Neural cell (in vitro differentiated cells): ENCODE measurements around the gene GMDS. TPM values are rescaled to one million over a fixed set of nuclear protein-coding genes. Genes with fewer than 3 reads are reported as not detected.

ENCODE experiments used
- H2AFZ ChIP-seq: fragments of 200-600, 300-800 bp; sonication (generic), shearing (Covaris generic); 2 replicates; pipeline ENCODE4 v1.6.0; 2014; ENCODE audit warnings: low read depth, mild to moderate bottlenecking, antibody characterized with exemption, low read length, moderate library complexity
- H3F3A ChIP-seq: fragments of 200-600 bp; shearing (Covaris generic); 2 replicates; pipeline ENCODE4 v1.6.1; 2016; ENCODE audit warnings: mild to moderate bottlenecking, moderate library complexity, mixed read lengths, antibody characterized with exemption, low read length; ENCODE audit not compliant: insufficient read depth, poor library complexity, severe bottlenecking
- H3K27ac ChIP-seq: fragments of 200-600, 300-800 bp; sonication (generic), shearing (Covaris generic); 2 replicates; pipeline ENCODE4 v1.5.1; 2014; ENCODE audit warnings: mild to moderate bottlenecking, low read length, moderate library complexity
- H3K27me3 ChIP-seq: fragments of 300-800, 200-600 bp; sonication (generic), shearing (Covaris generic); 2 replicates; pipeline ENCODE4 v1.6.0; 2014; ENCODE audit warnings: mild to moderate bottlenecking, low read depth, low read length, moderate library complexity; ENCODE audit not compliant: insufficient read depth
- H3K36me3 ChIP-seq: fragments of 300-800, 200-600 bp; sonication (generic), shearing (Covaris generic); 2 replicates; pipeline ENCODE4 v1.5.1; 2014; ENCODE audit warnings: mild to moderate bottlenecking, antibody characterized with exemption, low read length, moderate library complexity; ENCODE audit not compliant: insufficient read depth
- H3K4me2 ChIP-seq: fragments of 300-800, 200-600 bp; sonication (generic), shearing (Covaris generic); 2 replicates; pipeline ENCODE4 v1.6.0; 2014; ENCODE audit warnings: mild to moderate bottlenecking, low read length
- H3K4me3 ChIP-seq: fragments of 300-800, 200-600 bp; sonication (generic), shearing (Covaris generic); 2 replicates; pipeline ENCODE4 v1.5.1; 2014; ENCODE audit warnings: mild to moderate bottlenecking, low read length, moderate library complexity
- H3K79me2 ChIP-seq: fragments of 200-600 bp; shearing (Covaris generic); replicated peaks from 2 replicates; pipeline ENCODE4 v1.6.0; 2014; ENCODE audit warnings: mild to moderate bottlenecking, low read length, moderate library complexity; ENCODE audit not compliant: insufficient read depth
- H3K9ac ChIP-seq: fragments of 300-800, 200-600 bp; sonication (generic), shearing (Covaris generic); 2 replicates; pipeline ENCODE4 v1.6.1; 2016; ENCODE audit warnings: mild to moderate bottlenecking, low read length, mixed read lengths
- H3K9me2 ChIP-seq: fragments of 200-600 bp; shearing (Covaris generic); 2 replicates; pipeline ENCODE4 v1.6.1; 2016; ENCODE audit warnings: mild to moderate bottlenecking, low read length, mixed read lengths; ENCODE audit not compliant: insufficient read depth
- H3K9me3 ChIP-seq: fragments of 200-600, 300-800 bp; sonication (generic), shearing (Covaris generic); 2 replicates; pipeline ENCODE4 v1.6.1; 2016; ENCODE audit warnings: mild to moderate bottlenecking, mixed run types, low read length, moderate library complexity, mixed read lengths
- H4K20me1 ChIP-seq: fragments of 200-600 bp; shearing (Covaris generic); 2 replicates; pipeline ENCODE4 v1.6.1; 2016; ENCODE audit warnings: mild to moderate bottlenecking, mixed run types; ENCODE audit not compliant: insufficient read depth
- CTCF ChIP-seq: fragments of 450-650 bp; IDR thresholded peaks from 2 replicates; pipeline ENCODE4 v1.5.1; 2014; ENCODE audit warnings: antibody characterized with exemption, mild to moderate bottlenecking, moderate library complexity; ENCODE audit not compliant: poor library complexity, severe bottlenecking
- EP300 ChIP-seq: fragments of 450-650 bp; conservative IDR thresholded peaks from 2 replicates; pipeline ENCODE4 v1.6.1; 2014; ENCODE audit warnings: antibody characterized with exemption, mild to moderate bottlenecking, moderate library complexity; ENCODE audit not compliant: poor library complexity, severe bottlenecking
- EZH2 ChIP-seq: fragments of 200-600, 300-800 bp; shearing (Covaris generic), sonication (generic); IDR thresholded peaks from 2 replicates; pipeline ENCODE4 v1.6.1; 2014; ENCODE audit warnings: antibody characterized with exemption, low read length, borderline replicate concordance, mild to moderate bottlenecking; ENCODE audit not compliant: insufficient read depth, poor library complexity, severe bottlenecking
- POLR2AphosphoS5 ChIP-seq: IDR thresholded peaks from 2 replicates; pipeline ENCODE4 v1.6.1; 2012
- RAD21 ChIP-seq: fragments of 450-650 bp; conservative IDR thresholded peaks from 2 replicates; pipeline ENCODE4 v1.6.1; 2014; ENCODE audit warnings: antibody characterized with exemption, mild to moderate bottlenecking, moderate library complexity
- REST ChIP-seq: IDR thresholded peaks from 2 replicates; pipeline ENCODE4 v1.6.1; 2012; ENCODE audit warnings: borderline replicate concordance
- SMC3 ChIP-seq: fragments of 450-650 bp; conservative IDR thresholded peaks from 2 replicates; pipeline ENCODE4 v1.6.1; 2014; ENCODE audit warnings: antibody characterized with exemption, mild to moderate bottlenecking, moderate library complexity; ENCODE audit not compliant: poor library complexity
- TAF1 ChIP-seq: IDR thresholded peaks from 2 replicates; pipeline ENCODE4 v1.6.1; 2012; ENCODE audit warnings: low read depth
- polyA plus RNA-seq: library from polyadenylated mRNA; depleted of rRNA; stranded (reverse); fragments of >200 nt; gene quantifications from 2 replicates; pipeline ENCODE4 v1.2.3, GENCODE V29; 2014

GMDS gene
- polyA plus RNA-seq, 1 donor from 2014 or later = 11.4 TPM

- no peak overlapping the region for H2AFZ ChIP-seq
- no peaks in the 10 kb centered on the region for H3K36me3 ChIP-seq
- H3F3A ChIP-seq = no peaks in the 10 kb centered on the region
- no peak for TF ChIP-seq CTCF
- TF ChIP-seq POLR2AphosphoS5 = peak; percentile 52
- TF ChIP-seq EP300 = peak; percentile 83
- TF ChIP-seq REST = peak; percentile 61
- H3K27ac ChIP-seq = peak overlapping the region; percentile 69
- H3K9ac ChIP-seq = peak overlapping the region; percentile 20
- no peak overlapping the region for H3K4me2 ChIP-seq
- H3K79me2 ChIP-seq = no peaks in the 10 kb centered on the region
- no peaks in the 10 kb centered on the region for H3K27me3 ChIP-seq
- no peaks in the 10 kb centered on the region for H3K9me3 ChIP-seq
- H4K20me1 ChIP-seq = no peaks in the 10 kb centered on the region
- peak overlapping the region; percentile 26 for H3K4me3 ChIP-seq
- no peaks in the 10 kb centered on the region for H3K9me2 ChIP-seq
These were observed 25.3 kb downstream of the GMDS start for GRCh38 chr6:2220154-2220553.

- Histone ChIP-seq H3K9me2 (no peaks in the 10 kb centered on the region), H3K4me3 (no peak overlapping the region), H3F3A (no peaks in the 10 kb centered on the region), H3K9ac (no peak overlapping the region), H3K36me3 (no peaks in the 10 kb centered on the region), H2AFZ (no peak overlapping the region), H3K27ac (no peak overlapping the region), H3K27me3 (no peaks in the 10 kb centered on the region), H3K9me3 (no peaks in the 10 kb centered on the region), H3K79me2 (no peaks in the 10 kb centered on the region), H3K4me2 (no peak overlapping the region), H4K20me1 (no peaks in the 10 kb centered on the region)
- TF ChIP-seq POLR2AphosphoS5 (no peak), TAF1 (no peak), CTCF (no peak)
These were observed 26.5 kb downstream of the GMDS start for GRCh38 chr6:2218866-2219265.

GRCh38 chr6:2216794-2217383 is 28.5 kb downstream of the GMDS start:
- H3K79me2 ChIP-seq = no peaks in the 10 kb centered on the region
- H3F3A ChIP-seq = no peaks in the 10 kb centered on the region
- no peak overlapping the region for H3K4me3 ChIP-seq
- no peak overlapping the region for H2AFZ ChIP-seq
- no peaks in the 10 kb centered on the region for H3K27me3 ChIP-seq
- H3K9ac ChIP-seq = no peak overlapping the region
- H3K27ac ChIP-seq = no peak overlapping the region
- no peaks in the 10 kb centered on the region for H3K9me3 ChIP-seq
- H4K20me1 ChIP-seq = no peaks in the 10 kb centered on the region
- no peaks in the 10 kb centered on the region for H3K9me2 ChIP-seq
- H3K36me3 ChIP-seq = no peaks in the 10 kb centered on the region
- H3K4me2 ChIP-seq = no peak overlapping the region
- TF ChIP-seq RAD21 = no peak
- no peak for TF ChIP-seq CTCF
- TF ChIP-seq REST = no peak
- TF ChIP-seq EZH2 = no peak
- no peak for TF ChIP-seq SMC3
